Measurements from ENCODE around the gene RHBDD1. TPM values are rescaled to one million over a fixed set of nuclear protein-coding genes. Genes with fewer than 3 reads are reported as not detected.

Gene RHBDD1
- total RNA-seq, 1 donor from 2014 or later: 21.9 TPM

GRCh38 chr2:226943862-226944620 lies 108.2 kb downstream of the RHBDD1 start:
- DNase-seq (ENCODE audit: low spot score): no peak
- no peaks in the 10 kb centered on the region for H3K9me3 Mint-ChIP-seq (ENCODE audit: unreplicated experiment)
- TF ChIP-seq CTCF (IDR thresholded peaks at IDR 0.05; ENCODE audit: unreplicated experiment): no peak
- H3K27me3 Mint-ChIP-seq (ENCODE audit: unreplicated experiment): no peaks in the 10 kb centered on the region
- H3K27ac Mint-ChIP-seq (ENCODE audit: unreplicated experiment): no peak overlapping the region
- no peaks in the 10 kb centered on the region for H3K4me1 Mint-ChIP-seq (ENCODE audit: unreplicated experiment)
- H3K36me3 Mint-ChIP-seq (ENCODE audit: low read depth, unreplicated experiment): no peaks in the 10 kb centered on the region
- H3K4me3 Mint-ChIP-seq (ENCODE audit: unreplicated experiment): no peak overlapping the region

DNA sequence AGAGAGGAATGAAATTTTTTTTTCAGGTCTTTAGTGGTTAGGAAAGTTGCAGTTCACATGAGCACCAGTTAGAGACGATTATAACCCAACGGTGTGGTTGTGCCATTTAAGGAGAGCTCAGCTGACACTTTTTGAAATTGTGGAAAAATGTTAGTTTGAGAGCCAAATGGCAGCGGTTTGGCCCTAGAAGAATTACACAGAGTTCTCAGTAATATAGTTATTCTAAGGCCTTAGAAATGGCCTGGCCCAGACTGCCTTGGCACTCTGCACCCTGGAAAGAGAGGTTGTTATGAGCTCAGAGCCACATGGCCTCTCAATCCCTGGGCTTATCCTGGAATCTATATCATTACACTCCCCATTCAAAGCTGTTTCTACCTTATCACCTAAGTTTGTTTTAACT lies 117.4 kb downstream of the RHBDD1 start:
- no peak for TF ChIP-seq CTCF (IDR thresholded peaks at IDR 0.05; ENCODE audit: unreplicated experiment)
- no peaks in the 10 kb centered on the region for H3K9me3 Mint-ChIP-seq (ENCODE audit: unreplicated experiment)
- H3K27me3 Mint-ChIP-seq (ENCODE audit: unreplicated experiment): peaks cover 1% of the 10 kb centered on the region
- H3K36me3 Mint-ChIP-seq (ENCODE audit: low read depth, unreplicated experiment): peaks cover 3% of the 10 kb centered on the region
- H3K27ac Mint-ChIP-seq (ENCODE audit: unreplicated experiment): no peak overlapping the region
- DNase-seq (ENCODE audit: low spot score): no peak
- H3K4me1 Mint-ChIP-seq (ENCODE audit: unreplicated experiment): no peaks in the 10 kb centered on the region
- no peak overlapping the region for H3K4me3 Mint-ChIP-seq (ENCODE audit: unreplicated experiment)

DNA sequence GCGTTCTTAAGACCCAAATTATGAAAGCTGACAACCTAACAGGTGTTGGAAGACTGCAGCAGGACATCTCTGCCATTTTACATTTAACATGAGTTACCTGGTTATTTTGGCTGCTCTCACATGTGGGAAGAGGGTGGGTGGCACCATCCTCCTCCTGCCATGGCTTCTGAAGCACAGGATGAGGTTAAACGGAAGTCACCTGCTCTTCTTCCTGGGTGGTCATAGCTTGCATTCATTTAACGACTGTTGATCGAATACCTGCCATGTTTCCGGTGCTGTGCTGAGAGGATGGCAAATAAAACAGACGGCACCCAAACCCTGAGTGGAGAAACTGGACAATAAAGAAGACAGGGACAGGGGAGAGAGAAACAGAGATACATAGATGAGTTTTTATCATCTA lies 118.0 kb downstream of the RHBDD1 start:
- no peak for TF ChIP-seq CTCF (IDR thresholded peaks at IDR 0.05; ENCODE audit: unreplicated experiment)
- no peaks in the 10 kb centered on the region for H3K9me3 Mint-ChIP-seq (ENCODE audit: unreplicated experiment)
- H3K27me3 Mint-ChIP-seq (ENCODE audit: unreplicated experiment): peaks cover 1% of the 10 kb centered on the region
- no peak overlapping the region for H3K4me3 Mint-ChIP-seq (ENCODE audit: unreplicated experiment)
- H3K4me1 Mint-ChIP-seq (ENCODE audit: unreplicated experiment): no peaks in the 10 kb centered on the region
- DNase-seq (ENCODE audit: low spot score): no peak
- H3K36me3 Mint-ChIP-seq (ENCODE audit: low read depth, unreplicated experiment): peaks cover 3% of the 10 kb centered on the region
- no peak overlapping the region for H3K27ac Mint-ChIP-seq (ENCODE audit: unreplicated experiment)

DNA sequence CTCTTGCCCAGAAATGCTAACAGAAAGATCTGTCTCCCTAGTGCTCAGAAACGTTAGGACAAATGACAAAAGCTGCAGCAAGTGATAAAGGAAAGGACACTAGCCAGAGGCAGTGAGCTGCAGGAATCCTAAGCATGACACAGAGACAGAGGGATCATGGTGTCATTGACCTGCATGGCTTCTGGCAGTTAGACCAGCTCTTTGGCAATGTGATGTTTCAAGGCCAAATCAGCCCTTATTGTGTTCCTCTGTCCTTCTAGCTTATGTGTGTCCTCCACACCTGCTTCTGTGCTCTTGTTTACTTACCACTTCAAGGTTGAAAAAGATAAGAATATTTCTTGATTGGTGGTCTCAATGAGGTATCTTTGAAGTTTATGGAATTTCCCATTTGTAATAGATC lies 120.8 kb downstream of the RHBDD1 start:
- DNase-seq (ENCODE audit: low spot score): no peak
- Mint-ChIP-seq H3K27ac (ENCODE audit: unreplicated experiment) (no peak overlapping the region), H3K4me1 (ENCODE audit: unreplicated experiment) (no peaks in the 10 kb centered on the region), H3K4me3 (ENCODE audit: unreplicated experiment) (no peak overlapping the region), H3K27me3 (ENCODE audit: unreplicated experiment) (peaks cover 1% of the 10 kb centered on the region), H3K9me3 (ENCODE audit: unreplicated experiment) (no peaks in the 10 kb centered on the region), H3K36me3 (ENCODE audit: low read depth, unreplicated experiment) (peaks cover 3% of the 10 kb centered on the region)
- no peak for TF ChIP-seq CTCF (IDR thresholded peaks at IDR 0.05; ENCODE audit: unreplicated experiment)

DNA sequence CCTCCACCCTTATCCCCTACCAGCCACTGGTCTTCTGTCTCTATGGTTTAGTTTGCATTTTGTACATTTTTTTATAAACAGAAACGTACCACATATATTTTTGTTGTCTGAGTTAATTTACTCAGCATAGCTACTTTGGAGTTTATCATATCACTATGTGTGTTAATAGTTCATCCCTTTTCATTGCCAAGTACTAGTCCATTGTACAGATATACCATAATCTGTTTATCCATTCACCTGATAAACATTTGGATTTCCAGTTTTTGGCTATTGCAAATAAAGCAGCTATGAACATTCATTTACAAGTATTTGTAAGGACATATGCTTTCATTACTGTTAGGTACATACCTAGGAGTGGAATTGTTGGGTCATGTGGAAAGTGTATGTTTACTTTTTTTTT lies 123.6 kb downstream of the RHBDD1 start:
- H3K4me3 Mint-ChIP-seq (ENCODE audit: unreplicated experiment): no peak overlapping the region
- no peak for TF ChIP-seq CTCF (IDR thresholded peaks at IDR 0.05; ENCODE audit: unreplicated experiment)
- peaks cover 1% of the 10 kb centered on the region for H3K27me3 Mint-ChIP-seq (ENCODE audit: unreplicated experiment)
- H3K36me3 Mint-ChIP-seq (ENCODE audit: low read depth, unreplicated experiment): peaks cover 3% of the 10 kb centered on the region
- DNase-seq (ENCODE audit: low spot score): no peak
- H3K4me1 Mint-ChIP-seq (ENCODE audit: unreplicated experiment): no peaks in the 10 kb centered on the region
- no peaks in the 10 kb centered on the region for H3K9me3 Mint-ChIP-seq (ENCODE audit: unreplicated experiment)
- H3K27ac Mint-ChIP-seq (ENCODE audit: unreplicated experiment): no peak overlapping the region
